ENCODE measurements around the gene CA6. TPM values are rescaled to one million over a fixed set of nuclear protein-coding genes. Genes with fewer than 3 reads are reported as not detected.
A peak's percentile ranks its signal among the peaks of the same experiment; 100 is the strongest.

The CA6 gene
- total and polyA plus RNA-seq, 2 of the 8 experiments (the other 6 are each of a cell fraction or from before 2014, with no cell fraction given), result not detected

DNA sequence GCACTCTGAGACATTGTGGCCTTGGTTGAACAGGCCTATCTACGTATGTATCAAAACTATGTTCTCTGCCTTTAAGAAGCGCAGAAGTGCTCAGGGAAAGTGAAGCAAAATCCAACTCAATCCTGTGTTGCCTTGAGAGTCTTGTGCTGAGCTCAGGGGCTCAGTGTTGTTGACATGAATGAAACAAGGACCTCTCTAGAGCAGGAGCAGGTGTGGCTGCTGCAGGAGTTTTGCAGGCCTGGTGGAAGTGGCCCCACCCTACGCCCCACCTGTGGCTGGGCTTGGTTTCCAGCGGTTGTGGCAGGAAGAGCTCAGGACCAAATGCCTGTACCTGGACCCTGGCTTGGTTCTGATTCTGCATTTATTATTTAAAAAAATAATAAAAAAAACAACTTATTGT is 20.9 kb downstream of the CA6 start:
- H4K5ac ChIP-seq (ENCODE audit: insufficient read length, low read depth, low read length), result no peak overlapping the region
- H2BK5ac ChIP-seq (ENCODE audit: low read depth, low read length), result no peak overlapping the region
- no peak overlapping the region for H3K9ac ChIP-seq (replicated peaks in 1 of 4; ENCODE audit: extremely low read depth in 1 of 4, low read depth in 3 of 4, low read length in 3 of 4)
- no peak overlapping the region for H3K27ac ChIP-seq (ENCODE audit: low read depth, low read length)
- WGBS, 2 experiments (ENCODE audit: extremely low coverage in 1 of 2, insufficient coverage in 1 of 2, insufficient read length in 1 of 2, insufficient replicate concordance in 2 of 2, low coverage in 1 of 2, low lambda C conversion rate in 2 of 2, missing lambda C conversion rate in 1 of 2), result 83% methylated on average over 4 of the region's 4 CpGs; no CpG with 5 or more reads in 1 of the 2 experiments
- H2AK5ac ChIP-seq (ENCODE audit: low read depth, low read length), result no peak overlapping the region
- H3K4me2 ChIP-seq (ENCODE audit: insufficient read depth in 1 of 2, low read depth in 2 of 2, low read length in 2 of 2), result no peak overlapping the region
- H2AFZ ChIP-seq (ENCODE audit: low read length), result no peak overlapping the region
- peaks cover 0 to 2% (median 1%) of the 10 kb centered on the region in 4 experiments; a peak in 4 of 7 replicates for H3K4me1 ChIP-seq (replicated peaks in 1 of 4; ENCODE audit: control insufficient read depth in 3 of 4, insufficient read depth in 4 of 4, low read length in 3 of 4)
- ChIA-PET CTCF (ENCODE audit: partially characterized antibody) (interaction anchor here (1.7 to 2.7 kb wide), 2 partner anchors 8 to 23 kb away, joined by 7 to 9 read pairs; no protein-coding TSS in a partner anchor), POLR2A (ENCODE audit: partially characterized antibody) (no interaction called here)
- H3K79me2 ChIP-seq (ENCODE audit: control insufficient read depth in 1 of 2, insufficient read depth in 2 of 2, low read length in 2 of 2), result no peaks in the 10 kb centered on the region
- no peak overlapping the region for H4K8ac ChIP-seq (ENCODE audit: extremely low read depth, insufficient read depth, low read length)
- no peak overlapping the region for H3K4ac ChIP-seq (replicated peaks; ENCODE audit: insufficient read length, low read depth, low read length)
- no peaks in the 10 kb centered on the region for H4K20me1 ChIP-seq (replicated peaks in 1 of 2; ENCODE audit: control insufficient read depth in 1 of 2, insufficient read depth in 2 of 2, low read length in 2 of 2)
- no peak overlapping the region for H3K56ac ChIP-seq (replicated peaks; ENCODE audit: insufficient read length, low read depth, low read length)
- no peak overlapping the region for H2BK120ac ChIP-seq (replicated peaks; ENCODE audit: low read depth, low read length)
- H3K27me3 ChIP-seq (replicated peaks in 1 of 4; ENCODE audit: control insufficient read depth in 3 of 4, extremely low read depth in 1 of 4, insufficient read depth in 3 of 4, low read length in 3 of 4), result no peaks in the 10 kb centered on the region
- no peaks in the 10 kb centered on the region for H3K36me3 ChIP-seq (ENCODE audit: control insufficient read depth in 2 of 4, insufficient read depth in 4 of 4, low read length in 3 of 4)
- H4K91ac ChIP-seq (replicated peaks; ENCODE audit: insufficient read length, low read length), result no peak overlapping the region
- H3K9me3 ChIP-seq (ENCODE audit: insufficient read depth in 2 of 2, low read depth in 1 of 2, low read length in 1 of 2), result no peaks in the 10 kb centered on the region
- TF ChIP-seq SUZ12 (IDR thresholded peaks at IDR 0.05; ENCODE audit: low read length), result no peak
- TF ChIP-seq POLR2A (IDR thresholded peaks at IDR 0.05; ENCODE audit: control extremely low read depth in 1 of 2, low read depth in 2 of 2, low read length in 2 of 2), result no peak
- no peak for TF ChIP-seq POLR2AphosphoS5 (IDR thresholded peaks at IDR 0.05; ENCODE audit: low read depth, low read length)
- no peak for TF ChIP-seq BRCA1 (IDR thresholded peaks at IDR 0.05; ENCODE audit: low read depth, low read length)
- TF ChIP-seq CBX8 (IDR thresholded peaks at IDR 0.05; ENCODE audit: borderline replicate concordance, low read depth, low read length), result no peak
- 0 out of 2 replicates have a peak overlapping the region, but pooled peaks have one; percentile 29 for H2BK15ac ChIP-seq (ENCODE audit: low read length)
- no peak overlapping the region for H2BK12ac ChIP-seq (ENCODE audit: low read depth, low read length)
- no peaks in the 10 kb centered on the region for H3K79me1 ChIP-seq (ENCODE audit: low read depth, low read length)
- no peak for FAIRE-seq
- no peak overlapping the region for H3K4me3 ChIP-seq (ENCODE audit: extremely low read depth in 1 of 4, insufficient read depth in 2 of 4, low read depth in 3 of 4, low read length in 4 of 4)
- no peak overlapping the region for H3K18ac ChIP-seq (ENCODE audit: extremely low read depth, low read length)
- H3K23me2 ChIP-seq (ENCODE audit: low read depth, low read length), result no peaks in the 10 kb centered on the region
- no peak overlapping the region for H3K14ac ChIP-seq (ENCODE audit: insufficient read length)
- no peak overlapping the region for H2BK20ac ChIP-seq (ENCODE audit: low read length)
- no peak for DNase-seq (ENCODE audit: low read depth in 1 of 2, low spot score in 2 of 2)
- H3K23ac ChIP-seq (ENCODE audit: insufficient read length), result no peak overlapping the region
